Activated CD4-positive, alpha-beta T cell treated with anti-CD3 and anti-CD28 coated beads, Interleukin-10, Interleukin-2, amounts not matched to agents 100 ng/mL and 50 ng/mL, durations not matched to agents 16 hours and 8 hours (primary cell): ENCODE data around the gene TMEM229B.
"Not testable (repeated sequence)": the region's sequence is repeated elsewhere in the genome, so short reads cannot be mapped to it uniquely, and the experiment has no call there.

ENCODE experiments used
- DNase-seq: peaks from one replicate; pipeline ENCODE4 v3.0.0-alpha.2; 2020

Gene TMEM229B

GRCh38 chr14:67483579-67484285, 4.8 kb downstream of the TMEM229B start:
- DNase-seq = no peak

DNA sequence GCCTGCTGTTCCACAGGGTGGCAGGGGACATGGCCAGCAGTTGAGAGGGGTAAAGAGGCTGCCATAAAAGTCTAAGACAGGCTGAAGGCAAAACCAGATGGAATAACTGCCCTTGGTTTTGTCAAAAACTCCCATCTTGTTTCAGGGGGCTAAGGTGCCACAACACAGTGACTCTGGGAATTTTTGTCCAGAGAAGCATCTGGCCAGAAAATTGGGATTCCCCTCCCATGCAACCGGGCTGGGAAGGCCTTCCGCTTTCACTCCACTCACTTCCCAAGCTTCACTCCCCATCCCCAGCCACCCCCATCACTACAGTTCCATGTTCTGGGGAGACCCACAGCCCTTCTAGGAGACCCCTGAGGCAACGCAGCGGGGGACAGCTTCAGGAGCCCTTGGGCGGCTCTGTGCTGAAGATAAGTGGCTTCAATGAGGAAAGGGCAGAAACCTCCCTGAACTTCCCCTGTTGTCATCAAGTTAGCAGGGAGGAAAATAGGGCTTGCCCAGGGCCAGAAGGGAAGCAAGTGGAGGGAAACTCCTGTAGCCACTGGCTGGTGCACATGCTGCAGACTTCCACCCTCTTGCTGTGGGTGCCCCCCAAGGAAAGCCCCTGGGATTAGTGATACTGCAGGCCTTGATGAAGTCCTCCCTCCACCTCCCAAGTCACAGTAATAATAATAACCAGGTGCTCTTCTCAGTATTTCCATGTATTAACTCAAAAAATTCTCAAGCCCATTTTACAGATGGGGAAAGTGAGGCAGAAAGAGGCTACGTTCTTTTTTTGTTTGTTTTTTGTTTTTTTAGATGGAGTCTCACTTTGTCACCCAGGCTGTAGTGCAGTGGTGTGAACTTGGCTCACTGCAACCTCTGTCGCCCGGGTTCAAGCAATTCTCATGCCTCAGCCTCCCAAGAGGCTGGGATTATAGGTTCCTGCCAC, 6.0 kb downstream of the TMEM229B start:
- no peak for DNase-seq

GRCh38 chr14:67480011-67480410, 8.5 kb downstream of the TMEM229B start:
- no peak for DNase-seq

DNA sequence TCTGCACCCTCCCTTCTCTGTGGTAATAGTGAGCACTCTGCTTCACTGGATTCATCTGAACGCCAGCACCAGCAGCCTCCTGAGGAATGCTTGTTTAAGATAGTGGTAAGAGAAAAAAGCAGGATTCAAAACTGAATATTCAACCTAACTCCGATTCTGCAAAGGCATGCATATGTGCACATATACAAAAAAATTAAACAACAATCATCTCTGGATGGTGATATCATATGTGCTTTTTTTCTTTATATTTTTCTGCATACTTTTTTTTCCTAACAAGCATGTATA, 9.8 kb downstream of the TMEM229B start:
- DNase-seq = no peak

GRCh38 chr14:67477926-67478799, 10.4 kb downstream of the TMEM229B start:
- no peak for DNase-seq

GRCh38 chr14:67474366-67474765, 14.2 kb downstream of the TMEM229B start:
- no peak for DNase-seq

- DNase-seq = no peak
Observed at GRCh38 chr14:67473290-67474082, 15.0 kb downstream of the TMEM229B start.

DNA sequence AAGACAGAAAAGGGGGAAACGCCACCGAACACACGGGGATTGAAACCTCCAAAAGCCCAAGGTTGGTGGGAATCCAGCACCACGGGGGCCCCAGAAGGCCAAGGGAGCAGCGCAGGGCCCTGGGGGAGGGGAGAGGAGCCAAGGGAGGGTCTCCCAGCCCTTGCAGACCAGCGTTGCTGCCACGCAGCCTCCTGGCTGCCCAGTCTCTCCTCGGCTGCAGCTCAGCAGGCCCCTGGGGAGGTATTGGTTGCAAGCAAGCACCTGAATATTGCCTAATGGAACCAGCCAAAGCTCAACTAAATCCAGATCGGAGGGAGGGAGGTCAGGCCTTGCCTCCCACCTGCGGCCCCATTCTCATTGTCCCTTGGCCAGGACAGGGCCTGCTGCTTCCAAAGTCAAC, 15.8 kb downstream of the TMEM229B start:
- DNase-seq = no peak

DNA sequence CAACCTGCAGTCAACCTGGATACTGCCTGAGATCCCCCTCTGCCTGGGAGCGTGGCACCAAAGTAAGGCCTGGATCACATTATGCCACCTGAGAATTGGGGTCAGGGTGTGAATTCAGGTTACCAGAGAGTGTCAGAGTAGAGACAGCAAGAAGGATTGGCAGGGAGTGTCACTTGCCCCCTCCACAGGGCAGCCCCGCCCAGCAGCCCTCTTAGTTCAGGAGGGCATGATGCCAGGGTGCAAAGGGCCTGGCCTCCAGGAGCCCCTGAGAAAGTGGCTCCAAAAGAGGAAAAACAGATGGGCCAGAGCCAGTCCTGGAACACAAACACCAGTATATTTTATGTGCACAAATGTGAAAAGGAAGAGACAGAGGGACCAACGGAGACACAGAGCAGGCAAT, 18.6 kb downstream of the TMEM229B start:
- DNase-seq = no peak

DNA sequence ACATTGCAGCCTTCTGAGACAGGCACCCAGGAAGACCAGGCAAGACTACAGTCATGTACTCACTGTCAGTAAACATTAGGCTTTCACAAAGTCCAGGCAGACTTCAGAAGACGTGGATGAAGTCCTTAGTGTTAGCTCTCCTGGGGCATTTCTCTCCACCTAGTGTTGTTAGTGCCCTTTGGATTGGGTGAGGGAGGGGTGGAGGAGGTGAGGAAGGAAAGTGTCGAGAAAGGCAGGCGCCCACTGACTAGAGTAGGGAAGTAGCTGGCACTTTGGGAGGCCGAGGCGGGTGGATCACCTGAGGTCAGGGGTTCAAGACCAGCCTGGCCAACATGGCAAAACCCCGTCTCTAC, 20.2 kb downstream of the TMEM229B start:
- DNase-seq = no peak

- DNase-seq = no peak
Observed at GRCh38 chr14:67467134-67467533, 21.4 kb downstream of the TMEM229B start.

- DNase-seq = no peak
Observed at GRCh38 chr14:67464879-67465278, 23.6 kb downstream of the TMEM229B start.

- DNase-seq = no peak
Observed at GRCh38 chr14:67464377-67464776, 24.1 kb downstream of the TMEM229B start.

DNA sequence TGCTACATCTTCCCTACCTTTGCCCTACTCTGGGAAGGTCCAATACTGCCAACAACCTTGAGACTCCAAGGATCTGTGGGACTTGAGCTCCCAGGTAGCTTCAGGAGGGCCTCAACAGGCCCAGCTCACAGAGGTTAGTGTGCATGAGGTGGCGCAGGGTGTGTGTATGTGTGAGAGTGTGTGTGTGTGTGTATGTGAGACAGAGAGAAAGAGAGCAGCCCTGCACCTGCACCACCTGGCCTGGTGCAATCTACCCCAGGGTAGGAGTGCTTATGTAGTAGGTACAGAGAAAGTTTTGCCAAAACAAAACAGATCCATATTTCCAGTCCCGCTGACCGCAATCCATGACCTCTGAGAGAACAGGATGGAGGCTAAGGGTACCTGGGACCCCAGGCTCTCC, 24.6 kb downstream of the TMEM229B start:
- no peak for DNase-seq

- DNase-seq = no peak
Observed at GRCh38 chr14:67461996-67462395, 26.5 kb downstream of the TMEM229B start.

DNA sequence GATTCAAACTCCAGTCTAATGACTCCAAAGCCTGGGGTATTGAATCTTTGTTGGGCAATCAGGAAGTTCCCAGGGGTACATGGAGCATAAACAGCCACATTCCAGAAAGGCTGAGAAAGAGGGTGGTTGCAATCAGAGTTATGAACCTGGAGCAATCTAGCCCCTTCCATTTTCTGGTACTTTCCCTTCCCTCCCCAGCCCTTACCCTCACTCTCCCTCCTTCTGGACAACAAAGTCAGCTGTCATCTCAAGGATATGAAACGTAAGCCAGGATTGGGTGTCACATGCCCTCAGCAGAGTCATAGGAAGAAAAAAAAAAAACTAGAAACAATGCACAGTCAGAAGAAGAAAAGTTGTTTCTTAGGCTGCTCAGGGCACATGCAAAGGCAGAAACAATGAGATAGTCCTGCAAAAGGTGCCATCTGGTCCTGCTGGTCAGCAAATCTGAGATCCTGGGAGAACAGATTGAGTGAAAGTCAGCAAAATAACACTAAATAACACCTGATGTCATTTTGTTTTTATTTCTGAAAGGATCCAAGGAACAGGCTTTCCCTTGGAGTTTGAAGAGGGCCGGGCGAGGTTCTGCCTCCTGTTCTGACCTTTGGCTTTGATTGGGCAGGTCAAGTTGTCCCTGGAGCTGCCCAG, 27.1 kb downstream of the TMEM229B start:
- DNase-seq = peak; percentile 14

DNA sequence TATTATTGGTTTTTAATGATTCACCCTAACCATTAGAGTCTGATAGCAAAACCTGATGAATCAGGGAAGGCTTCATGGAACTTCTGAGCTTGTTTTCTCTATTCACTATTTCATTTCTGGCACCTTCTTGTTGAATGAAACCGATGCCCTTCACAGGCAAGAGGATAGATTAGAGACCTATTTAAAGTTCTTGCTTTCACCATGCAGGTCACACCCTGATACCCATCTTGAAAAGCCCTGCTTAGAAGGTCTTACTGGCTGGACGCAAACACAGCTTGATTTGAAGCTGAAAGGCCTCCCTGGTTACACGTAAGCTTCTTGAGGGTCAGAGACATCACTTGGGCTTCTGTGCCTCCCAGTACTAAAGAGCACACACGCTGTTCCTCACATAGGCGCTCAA, 29.2 kb downstream of the TMEM229B start:
- DNase-seq = no peak

- no peak for DNase-seq
Observed at GRCh38 chr14:67457782-67458181, 30.7 kb downstream of the TMEM229B start.

DNA sequence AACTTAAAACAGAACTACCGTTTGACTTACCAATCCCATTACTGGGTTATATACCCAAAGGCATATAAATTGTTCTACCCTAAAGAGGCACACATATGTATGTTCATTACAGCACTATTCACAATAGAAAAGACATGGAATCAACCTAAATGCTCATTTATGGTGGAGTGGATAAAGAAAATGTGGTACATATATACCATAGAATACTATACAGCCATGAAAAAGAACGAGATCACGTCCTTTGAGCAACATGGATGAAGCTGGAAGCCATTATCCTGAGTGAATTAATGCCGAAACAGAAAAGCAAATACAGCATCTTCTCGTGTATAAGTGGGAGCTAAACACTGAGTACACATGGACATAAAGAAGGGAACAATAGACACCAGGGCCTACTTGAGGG, 31.8 kb downstream of the TMEM229B start:
- DNase-seq = no peak

DNA sequence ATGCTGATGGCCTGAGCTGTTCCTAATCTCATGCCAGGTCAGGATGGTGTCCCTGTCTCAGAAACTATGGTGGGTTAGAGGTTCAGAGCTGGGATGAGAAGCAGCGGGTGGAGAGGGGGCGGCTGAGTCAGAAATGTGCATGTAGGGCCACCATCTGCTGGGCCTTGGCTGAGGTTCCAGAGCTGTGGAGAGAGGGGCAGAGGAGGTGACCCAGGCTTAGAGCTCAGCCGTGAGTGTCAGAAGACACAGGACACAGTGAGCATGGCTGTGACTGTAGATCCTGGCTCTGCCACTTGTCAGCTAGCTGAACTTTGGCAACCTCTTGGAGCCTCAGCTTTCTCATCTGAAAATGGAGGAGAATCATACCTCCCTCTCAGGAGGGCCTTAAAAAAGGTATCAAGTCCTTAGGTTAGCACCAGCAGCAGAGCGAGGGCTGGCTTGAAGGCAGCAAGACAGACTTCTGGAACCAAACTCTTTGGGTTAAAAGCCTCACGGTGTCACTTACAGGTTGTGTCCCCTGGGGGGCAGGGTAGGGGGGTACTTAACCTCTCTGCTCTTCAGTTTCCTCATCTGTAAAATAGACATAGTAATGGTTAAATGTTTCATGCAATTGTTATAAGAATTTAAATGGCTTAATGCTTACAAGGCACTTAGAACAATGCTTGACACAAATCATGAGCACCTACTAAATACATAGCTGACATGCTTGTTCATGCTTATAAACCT, 34.8 kb downstream of the TMEM229B start:
- no peak for DNase-seq

DNA sequence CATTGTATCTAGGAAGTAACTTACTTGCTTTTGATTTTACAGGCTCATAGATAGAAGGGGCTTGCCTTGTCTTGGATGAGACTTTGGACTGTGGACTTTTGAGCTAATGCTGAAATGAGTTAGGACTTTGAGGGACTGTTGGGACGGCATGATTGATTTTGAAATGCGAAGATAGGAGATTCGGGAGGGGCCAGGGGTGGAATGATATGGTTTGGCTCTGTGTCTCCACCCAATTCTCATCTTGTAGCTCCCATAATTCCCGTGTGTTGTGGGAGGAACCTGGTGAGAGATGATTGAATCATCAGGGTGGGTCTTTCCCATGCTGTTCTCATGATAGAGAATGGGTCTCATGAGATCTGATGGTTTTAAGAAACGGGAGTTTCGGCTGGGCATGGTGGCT, 36.9 kb downstream of the TMEM229B start:
- not testable (repeated sequence) for DNase-seq
